Raji (cell line): Measurements from ENCODE around the gene C1QB.

Experiments
- POLR2A ChIP-seq: IDR thresholded peaks from 2 replicates; pipeline ENCODE4 v1.6.1; 2011; ENCODE audit warnings: low read depth, low read length, control low read depth; ENCODE audit not compliant: insufficient read depth

C1QB gene

GRCh38 chr1:22627331-22627730, 25.7 kb upstream of the C1QB start:
- no peak for TF ChIP-seq POLR2A

- TF ChIP-seq POLR2A = no peak
Measured at GRCh38 chr1:22628698-22629444, 24.2 kb upstream of the C1QB start.

DNA sequence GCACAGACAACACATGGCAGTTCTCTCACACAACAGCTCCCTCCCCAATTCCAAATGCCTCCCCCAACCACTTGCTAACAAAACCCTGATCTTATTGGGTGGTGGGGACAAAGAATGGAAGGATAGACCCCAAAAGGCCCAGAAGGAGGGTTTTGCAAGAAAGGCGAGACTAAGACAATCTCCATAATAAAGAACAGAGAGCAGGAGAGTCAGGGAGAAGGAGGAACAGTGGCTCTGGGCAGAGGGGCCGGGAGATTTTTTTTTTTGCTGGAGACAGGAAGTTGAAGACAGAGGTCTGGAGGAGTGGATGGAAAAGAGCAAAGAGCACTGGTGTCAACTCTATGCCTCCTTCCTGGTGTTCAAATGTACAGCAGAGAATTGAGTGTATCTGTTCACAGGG, 23.1 kb upstream of the C1QB start:
- no peak for TF ChIP-seq POLR2A

DNA sequence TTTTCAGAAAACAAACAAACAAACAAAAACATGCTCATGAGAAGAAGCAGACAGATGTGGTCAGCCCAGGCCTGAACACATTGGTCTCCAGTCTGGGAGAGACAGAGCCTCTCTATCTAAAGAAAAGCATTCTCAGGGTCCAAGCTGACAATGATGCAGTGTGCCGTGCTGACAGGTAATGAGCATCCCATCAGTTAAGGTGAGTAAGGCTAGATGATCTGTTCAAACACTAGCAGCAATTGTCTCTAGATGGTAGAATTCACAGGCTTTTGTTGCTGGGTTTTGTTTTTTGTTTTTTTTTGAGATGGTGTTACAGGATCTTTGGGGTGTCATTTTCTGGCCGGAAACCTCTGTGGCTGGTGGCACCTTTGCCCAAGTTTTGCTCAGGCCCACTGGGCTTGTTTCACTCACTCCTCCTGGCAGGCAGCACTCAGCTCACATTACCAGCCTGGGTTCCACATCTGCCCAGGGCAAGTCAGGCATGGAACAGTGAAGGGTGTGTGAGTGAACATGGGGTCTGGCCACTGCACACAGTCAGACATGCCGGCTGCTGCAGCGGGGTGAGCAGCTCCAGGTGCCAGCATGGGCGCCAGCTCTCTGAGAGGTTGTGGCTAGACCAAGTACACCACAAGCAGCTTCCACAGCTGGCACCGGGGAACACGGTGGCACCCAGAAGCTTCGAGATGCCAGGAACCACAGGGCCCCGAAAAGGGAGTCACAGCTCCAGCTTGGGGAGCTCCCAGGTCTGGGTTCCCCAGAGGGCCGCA, 19.2 kb upstream of the C1QB start:
- TF ChIP-seq POLR2A = no peak

GRCh38 chr1:22635436-22635835, 17.6 kb upstream of the C1QB start:
- no peak for TF ChIP-seq POLR2A

GRCh38 chr1:22636353-22636752, 16.7 kb upstream of the C1QB start, which contains the start of gene C1QA:
C1QA (plus strand) TSS chr1:22636628; CDS start chr1:22637617, 989 bp downstream.
- TF ChIP-seq POLR2A = no peak

GRCh38 chr1:22636927-22637326, 16.1 kb upstream of the C1QB start:
- no peak for TF ChIP-seq POLR2A

GRCh38 chr1:22637907-22638445, 15.1 kb upstream of the C1QB start:
- no peak for TF ChIP-seq POLR2A

DNA sequence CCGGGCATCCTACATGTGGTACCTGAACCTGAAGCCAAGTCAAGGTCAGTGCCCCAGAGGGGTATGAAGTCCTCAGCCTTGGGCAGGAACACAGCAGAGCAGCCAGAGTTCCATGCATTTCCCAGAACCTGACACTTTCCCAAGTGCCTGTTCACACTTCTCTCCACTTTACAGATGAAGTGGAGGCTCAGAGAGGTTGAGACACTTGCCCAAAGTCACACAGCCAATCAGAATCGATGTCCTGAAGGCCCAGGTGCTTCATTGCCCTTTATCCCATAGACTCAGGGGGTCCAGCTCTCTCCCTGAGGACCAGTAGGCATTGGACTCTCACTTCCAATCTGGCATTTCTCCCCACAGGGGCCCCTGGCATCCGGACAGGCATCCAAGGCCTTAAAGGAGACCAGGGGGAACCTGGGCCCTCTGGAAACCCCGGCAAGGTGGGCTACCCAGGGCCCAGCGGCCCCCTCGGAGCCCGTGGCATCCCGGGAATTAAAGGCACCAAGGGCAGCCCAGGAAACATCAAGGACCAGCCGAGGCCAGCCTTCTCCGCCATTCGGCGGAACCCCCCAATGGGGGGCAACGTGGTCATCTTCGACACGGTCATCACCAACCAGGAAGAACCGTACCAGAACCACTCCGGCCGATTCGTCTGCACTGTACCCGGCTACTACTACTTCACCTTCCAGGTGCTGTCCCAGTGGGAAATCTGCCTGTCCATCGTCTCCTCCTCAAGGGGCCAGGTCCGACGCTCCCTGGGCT, 14.4 kb upstream of the C1QB start:
- TF ChIP-seq POLR2A = no peak

- TF ChIP-seq POLR2A = no peak
Measured at GRCh38 chr1:22639286-22639685, 13.8 kb upstream of the C1QB start.

DNA sequence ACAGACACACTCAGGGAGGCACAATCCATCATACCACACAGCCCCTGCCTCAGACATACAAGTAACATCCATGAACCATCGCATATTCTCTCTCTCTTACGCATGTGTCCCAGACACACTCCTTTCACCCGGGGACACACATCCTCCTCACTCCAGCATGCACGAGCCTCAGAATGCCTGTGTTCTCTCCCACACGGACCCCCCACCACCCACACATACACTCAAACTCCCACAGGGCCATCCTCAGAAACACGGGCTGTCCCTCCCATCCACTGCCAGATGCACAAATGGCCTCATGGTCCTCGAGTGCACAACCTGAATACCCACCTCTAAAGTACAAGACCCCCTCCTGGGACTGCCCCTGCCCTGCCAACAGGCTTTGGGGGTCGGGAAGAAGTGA, 11.8 kb upstream of the C1QB start:
- TF ChIP-seq POLR2A = no peak

DNA sequence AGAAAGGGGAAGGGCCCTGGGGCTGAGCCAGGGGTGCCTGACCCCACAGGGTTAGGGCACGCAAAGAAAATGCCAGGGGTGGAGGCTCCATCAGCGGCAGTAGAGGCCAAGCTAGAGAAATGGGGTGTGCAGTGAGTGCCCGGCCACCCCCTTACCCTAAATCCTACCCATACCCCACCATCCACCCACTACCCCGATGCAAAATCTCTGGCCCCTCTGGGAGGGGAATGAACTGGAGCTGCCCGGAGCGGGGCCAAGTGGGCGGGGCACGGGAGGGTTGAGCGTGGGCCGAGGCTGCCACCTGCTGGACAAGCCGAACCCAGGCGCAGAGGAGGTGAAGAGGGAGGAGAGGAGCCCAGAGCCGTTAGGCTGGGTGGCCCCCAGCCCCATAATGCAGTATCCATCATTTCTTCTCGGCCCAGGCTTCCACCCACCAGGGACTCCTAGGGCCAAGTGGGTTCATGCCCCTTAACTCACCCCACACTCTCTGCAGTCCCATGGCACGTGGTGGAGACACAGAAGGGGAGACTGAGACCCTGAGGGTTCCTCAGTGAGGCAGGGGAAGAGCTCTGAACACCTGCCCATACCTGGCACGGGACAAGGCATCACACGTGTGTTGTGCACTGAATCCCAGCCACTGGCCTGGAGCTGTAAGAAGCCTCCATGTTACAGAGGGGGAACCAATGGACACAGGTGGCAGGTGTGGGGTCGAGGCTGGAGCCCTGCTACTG, 11.0 kb upstream of the C1QB start:
- no peak for TF ChIP-seq POLR2A

DNA sequence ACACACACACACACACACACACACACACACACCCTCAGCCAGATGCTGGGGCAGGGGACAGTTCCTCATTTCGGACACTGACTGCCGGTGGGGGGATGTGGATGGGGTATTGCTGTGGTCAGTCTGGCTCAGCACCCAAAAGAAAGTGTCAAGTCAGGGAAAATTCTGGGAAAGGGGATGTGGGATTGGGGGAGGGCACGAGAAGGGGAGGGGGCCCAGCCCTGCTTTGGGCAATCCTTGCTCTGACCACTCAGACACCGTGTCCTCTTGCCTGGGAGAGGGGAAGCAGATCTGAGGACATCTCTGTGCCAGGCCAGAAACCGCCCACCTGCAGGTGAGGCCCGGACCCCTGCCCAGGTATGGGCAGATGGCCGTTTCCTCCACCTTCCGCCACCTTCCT, 9.7 kb upstream of the C1QB start, which contains the start of gene C1QC:
C1QC (plus strand) TSS at position 253 of the 400 bp plus-strand sequence. CDS start 391 bp downstream, outside the sequence.
- TF ChIP-seq POLR2A = no peak

GRCh38 chr1:22643928-22644327, 9.1 kb upstream of the C1QB start:
- TF ChIP-seq POLR2A = no peak

DNA sequence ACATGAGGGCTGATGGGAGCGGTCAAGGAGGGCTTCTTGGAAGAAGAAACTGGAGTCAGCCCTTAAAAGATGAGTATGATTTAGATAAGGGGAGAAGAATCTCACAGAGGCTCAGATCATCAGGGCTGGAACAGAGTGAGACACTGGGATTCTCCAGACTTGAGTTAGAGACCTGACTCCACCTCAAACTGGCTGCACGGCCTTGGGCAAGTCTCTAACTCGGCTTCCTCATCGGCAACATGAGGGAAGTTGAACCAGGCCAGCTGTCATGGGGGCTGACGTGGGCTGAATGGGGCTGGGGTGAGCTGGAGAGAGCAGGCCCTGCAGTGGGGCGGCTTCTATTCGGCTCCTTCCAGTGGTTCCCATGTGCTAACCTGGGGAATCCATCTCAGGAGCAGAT, 7.1 kb upstream of the C1QB start:
- TF ChIP-seq POLR2A = no peak
